Stimulated activated CD4-positive, alpha-beta T cell treated with anti-CD3 and anti-CD28 coated beads, TNF-alpha, amount 100 ng/mL, for 4 hours (primary cell): ENCODE data around the gene SLC25A29.
"Not testable (repeated sequence)": the region's sequence is repeated elsewhere in the genome, so short reads cannot be mapped to it uniquely, and the experiment has no call there.

Experiments
- DNase-seq, 3 experiments: peaks; one replicate each; pipeline ENCODE4 v3.0.0-alpha.2; 2020; ENCODE audit warnings: low read depth in 3 of 3

The SLC25A29 gene

GRCh38 chr14:100312110-100312876, 6.0 kb upstream of the SLC25A29 start:
- not testable (repeated sequence) for DNase-seq

DNA sequence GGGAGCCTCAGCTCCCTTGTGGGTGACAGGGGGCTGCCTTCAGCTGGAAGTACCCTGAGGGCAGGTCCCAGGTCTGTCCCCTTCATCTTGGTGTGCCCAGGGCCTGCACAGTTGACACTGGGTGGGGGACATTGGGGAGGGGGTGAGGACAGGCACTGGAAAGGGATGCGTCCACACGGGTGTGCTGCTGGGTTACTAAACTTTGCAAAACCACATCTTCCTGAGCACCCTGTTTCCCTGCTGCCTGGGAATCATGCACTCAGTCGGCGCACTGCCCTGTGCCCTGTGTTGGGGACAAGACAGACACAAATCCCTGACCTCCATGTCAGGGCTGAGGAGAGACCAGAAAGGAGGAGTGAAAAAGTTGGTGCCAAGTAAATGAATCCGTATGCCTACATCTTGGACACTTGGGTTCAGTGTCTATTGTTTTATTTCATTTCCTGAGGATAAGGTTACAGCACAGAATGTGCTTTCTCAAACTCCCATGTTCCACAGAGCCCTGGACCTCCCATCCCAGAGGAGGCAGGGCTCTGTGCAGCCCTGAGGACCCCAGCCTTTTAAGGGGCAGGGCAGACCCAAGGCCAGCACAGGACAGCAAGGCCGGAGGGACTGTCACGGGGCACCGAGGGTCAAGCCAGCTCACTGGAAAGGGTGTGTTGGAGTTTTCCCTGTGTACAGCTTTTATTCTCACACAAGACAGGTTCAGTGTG, 2.9 kb upstream of the SLC25A29 start:
- no peak for DNase-seq

GRCh38 chr14:100308427-100308792, 2.2 kb upstream of the SLC25A29 start:
- DNase-seq = not testable (repeated sequence)

- DNase-seq = no peak
Measured at GRCh38 chr14:100307766-100308426, 1.7 kb upstream of the SLC25A29 start.

DNA sequence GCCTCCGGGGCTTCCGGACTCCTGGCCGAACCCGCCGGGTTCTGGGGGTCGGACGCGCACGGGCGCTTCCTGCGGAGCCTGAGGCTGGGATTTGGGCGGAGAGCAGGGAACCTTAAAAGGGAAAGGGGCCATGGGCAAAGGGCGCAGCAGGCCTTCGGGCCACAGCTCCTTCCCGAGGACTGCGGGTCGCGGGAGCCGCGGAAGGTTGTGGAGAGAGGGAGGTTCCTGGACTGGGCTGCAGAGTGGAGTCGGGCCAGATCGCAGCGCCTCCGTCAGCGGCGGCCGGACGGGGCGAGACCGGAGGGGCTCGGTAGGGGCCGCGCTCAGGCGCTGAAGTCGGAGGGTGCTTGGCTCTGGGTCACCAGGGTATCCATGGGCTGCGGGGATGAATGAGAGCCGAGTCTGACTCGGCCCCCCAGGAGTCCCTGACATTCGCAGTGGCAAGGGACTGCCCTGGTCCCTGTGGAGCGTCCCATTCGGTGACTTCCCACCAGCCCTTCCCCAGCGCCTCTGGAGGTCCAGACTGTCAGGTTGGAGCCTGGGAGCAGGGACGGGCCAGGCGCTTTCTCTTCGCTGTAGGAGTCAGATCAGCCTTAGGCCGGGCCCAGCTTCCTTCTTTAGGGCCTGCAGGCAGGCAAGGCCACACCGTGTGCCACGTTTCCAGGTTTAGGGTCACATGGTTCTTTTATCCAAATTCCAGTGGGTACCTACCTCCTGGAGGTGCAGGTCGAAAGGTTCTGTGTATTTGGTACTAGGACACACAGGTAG, 938 bp upstream of the SLC25A29 start:
- no peak for DNase-seq

GRCh38 chr14:100305324-100306100, 732 bp downstream of the SLC25A29 start:
- DNase-seq = peak in 1 of 3 experiments; percentile 23

- no peak for DNase-seq
Measured at GRCh38 chr14:100304825-100305323, 1.4 kb downstream of the SLC25A29 start.

- DNase-seq = no peak
Measured at GRCh38 chr14:100303925-100304324, 2.3 kb downstream of the SLC25A29 start.

DNA sequence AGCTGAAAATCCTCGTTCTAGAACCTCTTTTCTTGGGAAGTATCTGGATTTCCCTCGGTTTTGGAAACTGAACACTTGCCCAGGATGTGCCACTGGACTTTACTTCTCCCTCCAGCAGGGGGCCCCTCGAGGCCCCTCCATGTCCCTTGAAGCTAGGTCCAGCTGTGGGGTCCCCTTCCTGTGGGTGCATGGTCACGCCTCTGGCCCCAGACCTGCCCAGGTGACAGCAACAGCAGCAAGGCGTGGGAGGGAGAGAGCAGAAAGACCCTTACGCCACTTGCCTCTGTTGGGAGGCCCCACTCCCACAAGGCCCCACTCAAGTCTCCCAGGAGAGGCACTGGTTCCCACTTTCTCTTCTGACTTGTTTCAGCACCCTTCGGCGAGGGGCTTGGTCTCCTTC, 3.1 kb downstream of the SLC25A29 start:
- DNase-seq = no peak

GRCh38 chr14:100302616-100303015, 3.6 kb downstream of the SLC25A29 start:
- DNase-seq = no peak

- no peak for DNase-seq
Measured at GRCh38 chr14:100299238-100299560, 7.0 kb downstream of the SLC25A29 start.

- no peak for DNase-seq
Measured at GRCh38 chr14:100298551-100299237, 7.5 kb downstream of the SLC25A29 start.

- no peak for DNase-seq
Measured at GRCh38 chr14:100297320-100298300, 8.6 kb downstream of the SLC25A29 start.

DNA sequence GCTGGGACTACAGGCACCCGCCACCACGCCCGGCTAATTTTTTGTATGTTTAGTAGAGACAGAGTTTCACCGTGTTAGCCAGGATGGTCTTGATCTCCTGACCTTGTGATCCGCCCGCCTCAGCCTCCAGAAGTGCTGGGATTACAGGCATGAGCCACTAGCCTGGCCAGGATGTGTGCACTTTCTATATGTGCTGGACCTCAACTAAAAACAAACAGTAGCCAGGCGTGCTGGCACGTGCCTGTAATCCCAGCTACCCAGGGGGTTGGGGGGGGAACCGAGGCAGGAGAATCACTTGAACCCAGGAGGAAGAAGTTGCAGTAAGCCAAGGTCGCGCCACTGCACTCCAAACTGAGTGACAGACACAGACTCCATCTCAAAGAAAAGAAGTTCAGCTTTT, 9.5 kb downstream of the SLC25A29 start:
- DNase-seq = not testable (repeated sequence)

- DNase-seq = no peak
Measured at GRCh38 chr14:100296106-100296651, 10.1 kb downstream of the SLC25A29 start.

DNA sequence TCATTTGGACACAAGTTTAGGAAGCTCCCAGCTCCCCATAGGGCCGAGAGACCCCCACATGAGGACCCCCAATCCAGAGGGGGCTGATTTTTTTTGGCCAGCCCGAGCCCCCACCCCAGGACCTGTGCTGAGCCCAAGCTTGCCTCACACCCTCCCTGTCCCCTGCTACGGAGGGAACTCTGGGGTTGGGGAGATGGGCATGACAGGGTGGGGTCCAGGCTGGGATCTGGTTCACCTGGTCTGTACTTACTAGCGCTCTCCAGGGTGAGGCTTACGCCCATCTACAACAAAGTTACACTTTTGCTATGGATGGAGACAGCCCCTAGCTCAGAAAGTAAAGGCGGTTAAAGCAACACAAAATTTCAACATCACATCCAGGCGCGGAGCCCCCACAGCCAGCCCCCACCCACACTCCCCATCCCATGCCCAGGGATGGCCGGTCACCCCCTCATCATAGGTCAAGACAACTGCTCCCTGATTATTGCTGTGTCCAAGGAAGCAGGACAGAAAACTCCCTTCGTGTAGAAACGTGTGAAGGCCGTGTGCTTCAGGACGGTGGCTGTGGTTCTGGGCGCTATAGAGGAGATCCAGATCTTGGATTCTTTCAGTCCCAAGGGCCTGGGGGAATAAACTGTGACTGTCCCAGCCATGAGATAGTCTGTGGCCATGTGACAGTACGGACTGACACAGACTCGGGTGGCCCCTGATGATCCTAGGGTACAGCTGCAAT, 10.7 kb downstream of the SLC25A29 start:
- no peak for DNase-seq

DNA sequence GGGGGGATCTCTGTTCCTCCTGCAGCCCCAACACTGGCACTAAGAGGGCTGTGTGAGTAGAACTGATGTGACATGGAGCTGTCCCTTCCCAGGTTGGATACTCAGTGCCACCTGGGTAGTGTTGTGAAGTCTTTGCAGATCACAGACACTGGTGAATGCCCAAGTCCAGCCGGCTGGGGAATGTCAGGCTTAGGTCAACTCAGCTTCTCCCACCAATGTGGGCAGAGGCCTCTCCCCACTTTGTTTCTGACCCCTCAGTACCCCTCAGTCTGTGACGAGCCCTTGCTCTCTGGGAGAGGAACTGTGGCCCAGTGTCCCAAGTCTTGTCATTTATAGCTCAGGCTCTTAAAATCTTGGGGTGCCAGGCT, 11.3 kb downstream of the SLC25A29 start:
- DNase-seq = no peak

- no peak for DNase-seq
Measured at GRCh38 chr14:100294213-100294962, 11.9 kb downstream of the SLC25A29 start.
